Measurements from ENCODE around the gene LRP11. TPM values are rescaled to one million over a fixed set of nuclear protein-coding genes. Genes with fewer than 3 reads are reported as not detected.

Gene LRP11
- total RNA-seq, 1 experiment from 2014 or later, result 14.8 TPM

DNA sequence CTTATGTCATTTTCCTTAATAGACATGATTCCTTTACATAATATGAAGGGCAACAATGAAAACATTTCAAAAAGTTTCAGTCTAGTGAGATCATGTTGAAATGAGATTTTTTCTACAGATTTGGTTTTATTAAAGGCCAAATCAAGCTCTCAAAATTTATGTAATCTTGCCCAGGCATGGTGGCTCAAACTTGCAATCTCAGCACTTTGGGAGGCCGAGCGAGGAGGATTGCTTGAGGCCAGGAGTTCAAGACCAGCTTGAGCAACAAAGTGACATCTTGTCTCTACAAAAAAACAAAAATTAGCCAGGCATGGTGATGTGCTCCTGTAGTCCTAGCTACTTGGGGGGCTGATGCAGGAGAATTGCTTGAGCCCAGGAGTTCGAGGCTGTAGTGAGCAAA is 50.8 kb downstream of the LRP11 start:
- no peak overlapping the region for H2BK20ac ChIP-seq (ENCODE audit: low read depth, low read length, poor library complexity, severe bottlenecking)
- no CpG with 5 or more reads among the region's 3 CpGs for WGBS (ENCODE audit: extremely low coverage, insufficient read length, low lambda C conversion rate)
- no peak overlapping the region for H3K27ac ChIP-seq (ENCODE audit: insufficient read length, low read depth, low read length)
- H2AFZ ChIP-seq (ENCODE audit: low read length), result no peak overlapping the region
- H3K56ac ChIP-seq (ENCODE audit: insufficient read length, low read depth, low read length), result no peak overlapping the region
- H3K4me1 ChIP-seq (ENCODE audit: insufficient read depth, low read length), result no peaks in the 10 kb centered on the region
- Mint-ChIP-seq H3K4me3 (no peak overlapping the region), H3K9me3 (no peaks in the 10 kb centered on the region), H3K27ac (no peak overlapping the region), H3K4me1 (no peaks in the 10 kb centered on the region), H3K36me3 (ENCODE audit: insufficient read depth in 1 of 3, low read depth in 3 of 3) (peaks cover 0 to 18% (median 2%) of the 10 kb centered on the region in 3 experiments; a peak in 4 of 7 replicates), H3K27me3 (ENCODE audit: low read depth) (no peaks in the 10 kb centered on the region)
- H3K14ac ChIP-seq (ENCODE audit: insufficient read depth, low read length), result no peak overlapping the region
- no peaks in the 10 kb centered on the region for H3K23me2 ChIP-seq (ENCODE audit: insufficient read length, low read depth, low read length, poor library complexity, severe bottlenecking)
- H2BK15ac ChIP-seq (ENCODE audit: low read depth, low read length), result no peak overlapping the region
- TF ChIP-seq, protein P1, sequence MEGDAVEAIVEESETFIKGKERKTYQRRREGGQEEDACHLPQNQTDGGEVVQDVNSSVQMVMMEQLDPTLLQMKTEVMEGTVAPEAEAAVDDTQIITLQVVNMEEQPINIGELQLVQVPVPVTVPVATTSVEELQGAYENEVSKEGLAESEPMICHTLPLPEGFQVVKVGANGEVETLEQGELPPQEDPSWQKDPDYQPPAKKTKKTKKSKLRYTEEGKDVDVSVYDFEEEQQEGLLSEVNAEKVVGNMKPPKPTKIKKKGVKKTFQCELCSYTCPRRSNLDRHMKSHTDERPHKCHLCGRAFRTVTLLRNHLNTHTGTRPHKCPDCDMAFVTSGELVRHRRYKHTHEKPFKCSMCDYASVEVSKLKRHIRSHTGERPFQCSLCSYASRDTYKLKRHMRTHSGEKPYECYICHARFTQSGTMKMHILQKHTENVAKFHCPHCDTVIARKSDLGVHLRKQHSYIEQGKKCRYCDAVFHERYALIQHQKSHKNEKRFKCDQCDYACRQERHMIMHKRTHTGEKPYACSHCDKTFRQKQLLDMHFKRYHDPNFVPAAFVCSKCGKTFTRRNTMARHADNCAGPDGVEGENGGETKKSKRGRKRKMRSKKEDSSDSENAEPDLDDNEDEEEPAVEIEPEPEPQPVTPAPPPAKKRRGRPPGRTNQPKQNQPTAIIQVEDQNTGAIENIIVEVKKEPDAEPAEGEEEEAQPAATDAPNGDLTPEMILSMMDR (conservative IDR thresholded peaks at IDR 0.05), result no peak
- H2BK12ac ChIP-seq (ENCODE audit: insufficient read length, low read depth, low read length), result no peak overlapping the region
- DNase-seq, result no peak
- H4K5ac ChIP-seq (ENCODE audit: insufficient read length, low read depth, low read length), result no peak overlapping the region
- H3K4ac ChIP-seq (ENCODE audit: low read depth, low read length), result no peak overlapping the region
- no peak overlapping the region for H2BK5ac ChIP-seq (ENCODE audit: insufficient read length, low read length)
- H3K79me2 ChIP-seq (ENCODE audit: insufficient read depth, low read length), result no peaks in the 10 kb centered on the region
- H3K18ac ChIP-seq (ENCODE audit: insufficient read length, low read depth, low read length), result no peak overlapping the region
- no peaks in the 10 kb centered on the region for H3K9me3 ChIP-seq (ENCODE audit: control insufficient read depth, low read depth, low read length)
- no peak overlapping the region for H4K8ac ChIP-seq (replicated peaks; ENCODE audit: insufficient read length, low read depth, low read length)
- H3K79me1 ChIP-seq (ENCODE audit: insufficient read depth, low read depth, low read length, poor library complexity, severe bottlenecking), result no peaks in the 10 kb centered on the region
- H4K91ac ChIP-seq (ENCODE audit: insufficient read length, low read depth, low read length), result no peak overlapping the region
- H2BK120ac ChIP-seq (ENCODE audit: low read depth, low read length, poor library complexity, severe bottlenecking), result no peak overlapping the region
- H3K27me3 ChIP-seq (ENCODE audit: insufficient read depth, low read length), result no peaks in the 10 kb centered on the region
- no peaks in the 10 kb centered on the region for H4K20me1 ChIP-seq (ENCODE audit: control insufficient read depth, insufficient read depth, insufficient read length)
- no peak overlapping the region for H3T11ph ChIP-seq (ENCODE audit: low read length)
- no peak overlapping the region for H2AK5ac ChIP-seq (ENCODE audit: insufficient read length, low read length)
- H3K9ac ChIP-seq (ENCODE audit: extremely low read depth, insufficient read length, low read length), result no peak overlapping the region
- H3K4me2 ChIP-seq (ENCODE audit: insufficient read depth, insufficient read length, low read length), result no peak overlapping the region
- no peak overlapping the region for H3K23ac ChIP-seq (ENCODE audit: insufficient read length, low read depth, low read length)

Measured in H9 (cell line).